Activated T-cell treated with anti-CD3 and anti-CD28 coated beads, Interleukin-2, amount 50 U/mL, for 4 hours (primary cell): Measurements from ENCODE around the gene NDUFAF8. TPM values are rescaled to one million over a fixed set of nuclear protein-coding genes. Genes with fewer than 3 reads are reported as not detected.

Experiments used
- ATAC-seq, 2 donors: fragments of 200-7000 bp; cut with Tn5 transposase; one replicate each; pipeline ENCODE4 v1.10.0; 2021
- DNase-seq: peaks from one replicate; pipeline ENCODE4 v3.0.0-alpha.2; 2020
- H3K27me3 Mint-ChIP-seq: one replicate; pipeline ENCODE4 v1.8.0; 2021; ENCODE audit warnings: low read depth, mixed read lengths
- H3K36me3 Mint-ChIP-seq: one replicate; pipeline ENCODE4 v1.8.0; 2022; ENCODE audit warnings: mixed read lengths; ENCODE audit not compliant: insufficient read depth
- H3K4me1 Mint-ChIP-seq: one replicate; pipeline ENCODE4 v1.8.0; 2021; ENCODE audit warnings: low read depth, mixed read lengths
- H3K4me3 Mint-ChIP-seq: one replicate; pipeline ENCODE4 v1.8.0; 2021; ENCODE audit warnings: mild to moderate bottlenecking, moderate library complexity, mixed read lengths
- H3K9me3 Mint-ChIP-seq: one replicate; pipeline ENCODE4 v1.8.0; 2021; ENCODE audit warnings: mixed read lengths
- total RNA-seq, 3 donors: library from RNA; stranded (reverse); gene quantifications; one replicate each; pipeline ENCODE4 v1.2.1, GENCODE V29; 2021

Gene NDUFAF8
- total RNA-seq, result 100 to 1,000 TPM; 123 to 144 (median 143) TPM

- peaks cover 35% of the 10 kb centered on the region for H3K4me1 Mint-ChIP-seq
- ATAC-seq (peak; percentile 94 to 95), DNase-seq (peak; percentile 91)
- H3K36me3 Mint-ChIP-seq, result peaks cover 6% of the 10 kb centered on the region
- no peaks in the 10 kb centered on the region for H3K27me3 Mint-ChIP-seq
- no peaks in the 10 kb centered on the region for H3K9me3 Mint-ChIP-seq
- peak within 1 kb of the TSS; percentile 95 for H3K4me3 Mint-ChIP-seq
Measured at GRCh38 chr17:81238815-81239713, at the start of gene NDUFAF8, which contains the start of gene TEPSIN. Gene NDUFAF8, plus strand, starts transcription at chr17:81239318. Its CDS starts 46 bp downstream, at chr17:81239364. Gene TEPSIN, minus strand, starts transcription at chr17:81239055. Its CDS starts 22 bp downstream, at chr17:81239033.

GRCh38 chr17:81189670-81190530 is 49.2 kb upstream of the NDUFAF8 start:
- no peaks in the 10 kb centered on the region for H3K36me3 Mint-ChIP-seq
- H3K9me3 Mint-ChIP-seq, result no peaks in the 10 kb centered on the region
- ATAC-seq (no peak), DNase-seq (no peak)
- H3K27me3 Mint-ChIP-seq, result no peaks in the 10 kb centered on the region
- no peak overlapping the region for H3K4me3 Mint-ChIP-seq
- no peaks in the 10 kb centered on the region for H3K4me1 Mint-ChIP-seq

GRCh38 chr17:81190591-81190990 is 48.5 kb upstream of the NDUFAF8 start:
- H3K36me3 Mint-ChIP-seq, result no peaks in the 10 kb centered on the region
- H3K4me1 Mint-ChIP-seq, result no peaks in the 10 kb centered on the region
- no peak for ATAC-seq
- no peaks in the 10 kb centered on the region for H3K27me3 Mint-ChIP-seq
- H3K4me3 Mint-ChIP-seq, result no peak overlapping the region
- H3K9me3 Mint-ChIP-seq, result no peaks in the 10 kb centered on the region
- DNase-seq, result no peak

DNA sequence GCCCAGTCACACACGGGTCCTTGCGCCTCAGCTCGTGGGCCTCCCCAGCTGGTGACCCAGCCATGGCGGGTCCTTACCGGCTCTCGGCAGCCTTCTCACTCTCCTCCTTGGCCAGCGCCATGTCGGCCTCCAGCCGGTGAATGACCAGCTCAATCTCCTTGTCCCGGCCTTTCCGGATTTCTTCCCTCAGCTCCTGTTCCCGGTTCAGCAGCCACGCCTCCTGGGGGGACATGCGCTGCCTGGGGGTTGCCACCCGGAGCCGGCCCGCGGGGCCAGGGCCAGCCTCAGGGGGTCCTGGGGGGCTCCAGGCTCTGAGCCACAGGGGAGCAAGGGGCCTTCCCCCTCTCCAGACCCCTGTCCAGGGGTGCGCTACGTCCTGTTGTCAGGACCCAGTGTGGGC is 48.0 kb upstream of the NDUFAF8 start:
- no peaks in the 10 kb centered on the region for H3K4me1 Mint-ChIP-seq
- ATAC-seq (no peak), DNase-seq (no peak)
- H3K9me3 Mint-ChIP-seq, result no peaks in the 10 kb centered on the region
- H3K4me3 Mint-ChIP-seq, result no peak overlapping the region
- no peaks in the 10 kb centered on the region for H3K27me3 Mint-ChIP-seq
- no peaks in the 10 kb centered on the region for H3K36me3 Mint-ChIP-seq

DNA sequence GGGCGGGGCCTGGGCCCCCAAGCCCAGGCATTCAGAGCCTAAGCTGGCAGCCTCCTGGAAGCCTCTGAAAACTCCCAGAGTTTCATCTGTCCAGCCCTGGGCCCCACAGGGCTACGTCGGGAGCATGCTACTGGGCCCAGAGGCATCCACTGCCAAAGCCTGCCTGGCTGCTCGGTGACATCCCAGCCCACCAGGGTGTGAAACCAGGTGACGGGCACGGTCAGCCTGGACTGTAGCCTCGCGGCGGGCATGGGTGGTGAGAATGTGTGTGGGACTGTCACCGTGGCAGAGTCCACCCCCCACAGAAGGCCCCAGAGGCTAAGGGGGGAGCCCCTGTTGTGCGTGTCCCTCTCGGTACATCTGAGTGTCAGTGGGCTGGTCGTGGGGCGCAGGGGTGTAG is 47.5 kb upstream of the NDUFAF8 start:
- H3K27me3 Mint-ChIP-seq, result no peaks in the 10 kb centered on the region
- no peak overlapping the region for H3K4me3 Mint-ChIP-seq
- no peaks in the 10 kb centered on the region for H3K36me3 Mint-ChIP-seq
- DNase-seq, result no peak
- H3K4me1 Mint-ChIP-seq, result no peaks in the 10 kb centered on the region
- ATAC-seq, result no peak
- no peaks in the 10 kb centered on the region for H3K9me3 Mint-ChIP-seq

DNA sequence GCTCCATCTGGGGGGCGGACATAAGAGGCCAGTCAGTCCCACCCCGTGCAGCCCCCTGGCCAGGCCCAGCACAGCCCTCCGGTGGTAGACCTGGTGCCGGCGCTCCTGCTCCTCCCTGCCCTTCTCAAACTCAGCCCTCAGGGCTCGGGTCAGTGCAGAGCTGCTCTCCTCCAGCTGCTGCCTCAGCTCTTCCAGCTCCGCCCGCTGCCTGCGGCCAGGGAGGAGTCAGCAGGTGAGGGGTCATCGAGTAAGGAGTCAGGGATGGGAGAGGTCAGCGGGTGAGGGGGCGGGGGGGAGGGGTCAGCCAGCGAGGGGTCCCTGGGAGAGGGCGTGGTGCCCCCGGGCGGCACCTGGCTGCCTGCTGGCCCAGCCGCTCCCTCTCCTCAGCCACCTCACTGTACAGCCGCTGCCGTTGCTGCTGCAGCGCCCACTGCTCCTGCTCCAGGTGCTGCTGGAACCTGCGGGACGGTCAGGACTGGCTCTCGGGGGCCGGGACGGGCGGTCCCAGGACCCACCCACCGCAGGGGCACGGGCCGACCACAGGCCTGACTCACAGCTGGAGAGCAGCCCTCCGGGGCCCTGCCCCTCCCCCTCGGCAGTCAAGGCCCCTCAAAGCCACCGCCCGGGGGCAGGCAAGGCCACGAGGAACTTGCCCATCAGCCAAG is 46.6 kb upstream of the NDUFAF8 start:
- ATAC-seq (no peak), DNase-seq (no peak)
- H3K27me3 Mint-ChIP-seq, result no peaks in the 10 kb centered on the region
- no peak overlapping the region for H3K4me3 Mint-ChIP-seq
- no peaks in the 10 kb centered on the region for H3K36me3 Mint-ChIP-seq
- no peaks in the 10 kb centered on the region for H3K4me1 Mint-ChIP-seq
- no peaks in the 10 kb centered on the region for H3K9me3 Mint-ChIP-seq

DNA sequence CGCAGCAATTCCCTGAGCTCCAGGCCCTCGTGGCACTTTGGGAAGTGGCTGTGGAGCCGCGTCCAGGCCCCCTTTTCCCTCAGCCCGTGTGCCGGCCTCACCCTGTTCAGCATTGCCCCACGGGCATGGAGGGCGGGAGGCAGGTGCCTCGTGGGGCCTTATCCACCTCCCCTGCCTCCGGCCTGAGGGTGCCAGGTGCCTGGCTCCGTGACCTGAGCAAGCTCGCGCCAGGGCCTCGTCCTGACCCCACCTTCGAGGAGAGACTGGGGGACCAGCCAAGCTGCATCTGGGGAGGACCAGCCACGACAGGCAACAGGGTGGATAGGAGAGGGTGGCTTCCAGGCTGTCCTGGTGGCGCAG is 46.1 kb upstream of the NDUFAF8 start:
- ATAC-seq, result no peak
- H3K4me3 Mint-ChIP-seq, result no peak overlapping the region
- H3K4me1 Mint-ChIP-seq, result no peaks in the 10 kb centered on the region
- H3K9me3 Mint-ChIP-seq, result no peaks in the 10 kb centered on the region
- peaks cover 2% of the 10 kb centered on the region for H3K36me3 Mint-ChIP-seq
- H3K27me3 Mint-ChIP-seq, result no peaks in the 10 kb centered on the region
- DNase-seq, result no peak

GRCh38 chr17:81193470-81194224 is 45.5 kb upstream of the NDUFAF8 start:
- ATAC-seq (no peak), DNase-seq (no peak)
- H3K9me3 Mint-ChIP-seq, result no peaks in the 10 kb centered on the region
- peaks cover 2% of the 10 kb centered on the region for H3K36me3 Mint-ChIP-seq
- no peaks in the 10 kb centered on the region for H3K4me1 Mint-ChIP-seq
- H3K27me3 Mint-ChIP-seq, result no peaks in the 10 kb centered on the region
- no peak overlapping the region for H3K4me3 Mint-ChIP-seq

GRCh38 chr17:81194225-81194760 is 44.8 kb upstream of the NDUFAF8 start:
- H3K9me3 Mint-ChIP-seq, result no peaks in the 10 kb centered on the region
- DNase-seq (no peak), ATAC-seq (no peak)
- no peaks in the 10 kb centered on the region for H3K4me1 Mint-ChIP-seq
- peaks cover 2% of the 10 kb centered on the region for H3K36me3 Mint-ChIP-seq
- no peak overlapping the region for H3K4me3 Mint-ChIP-seq
- no peaks in the 10 kb centered on the region for H3K27me3 Mint-ChIP-seq

DNA sequence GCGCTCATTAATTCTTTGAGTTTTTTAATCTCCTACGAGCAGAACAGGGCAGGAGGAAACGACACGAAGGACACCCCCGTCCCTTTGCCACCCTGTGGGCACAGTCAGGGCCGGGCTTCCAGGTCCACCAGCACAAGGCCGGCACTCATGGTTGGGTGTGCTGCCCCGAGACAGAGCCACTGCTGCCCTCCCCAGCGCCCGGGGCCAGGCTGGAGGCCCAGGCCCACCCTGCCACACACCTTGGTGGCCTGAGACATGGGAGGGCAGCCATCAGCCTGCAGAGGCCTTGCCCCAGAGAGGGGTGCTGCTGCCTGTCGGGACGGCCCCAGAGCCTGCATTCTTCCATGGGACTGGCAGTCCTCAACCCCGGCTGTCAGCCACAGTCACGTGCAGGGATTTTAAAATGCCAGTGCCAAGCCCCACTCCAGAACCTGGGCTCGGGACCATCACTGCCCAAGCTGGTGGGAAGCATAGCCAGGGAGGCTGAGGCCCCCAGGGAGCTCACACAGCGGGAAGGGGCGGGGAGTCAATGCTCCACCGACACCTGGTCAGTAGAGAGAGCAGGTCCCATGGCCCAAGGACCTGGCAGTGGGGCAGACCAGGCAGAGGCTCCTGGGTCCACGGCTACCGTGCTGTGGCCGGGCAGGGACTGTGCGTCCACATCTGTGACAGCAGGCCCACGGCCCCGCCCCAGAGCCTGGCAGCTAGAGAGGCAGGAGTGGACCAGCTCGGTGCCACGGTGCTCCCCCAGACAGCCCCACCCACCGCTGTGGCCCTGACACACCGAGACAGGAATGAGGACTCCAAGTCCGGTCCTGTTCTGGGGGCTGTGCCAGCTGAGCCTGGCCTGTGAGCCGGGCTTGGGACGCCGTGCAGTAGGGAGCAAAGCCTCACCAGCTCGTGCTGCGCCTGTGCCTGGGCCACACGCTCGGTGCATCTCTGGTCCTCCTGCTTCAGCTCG is 43.9 kb upstream of the NDUFAF8 start:
- Mint-ChIP-seq H3K4me1 (no peaks in the 10 kb centered on the region), H3K36me3 (peaks cover 2% of the 10 kb centered on the region), H3K4me3 (no peak overlapping the region), H3K27me3 (no peaks in the 10 kb centered on the region), H3K9me3 (no peaks in the 10 kb centered on the region)
- ATAC-seq (no peak), DNase-seq (no peak)

DNA sequence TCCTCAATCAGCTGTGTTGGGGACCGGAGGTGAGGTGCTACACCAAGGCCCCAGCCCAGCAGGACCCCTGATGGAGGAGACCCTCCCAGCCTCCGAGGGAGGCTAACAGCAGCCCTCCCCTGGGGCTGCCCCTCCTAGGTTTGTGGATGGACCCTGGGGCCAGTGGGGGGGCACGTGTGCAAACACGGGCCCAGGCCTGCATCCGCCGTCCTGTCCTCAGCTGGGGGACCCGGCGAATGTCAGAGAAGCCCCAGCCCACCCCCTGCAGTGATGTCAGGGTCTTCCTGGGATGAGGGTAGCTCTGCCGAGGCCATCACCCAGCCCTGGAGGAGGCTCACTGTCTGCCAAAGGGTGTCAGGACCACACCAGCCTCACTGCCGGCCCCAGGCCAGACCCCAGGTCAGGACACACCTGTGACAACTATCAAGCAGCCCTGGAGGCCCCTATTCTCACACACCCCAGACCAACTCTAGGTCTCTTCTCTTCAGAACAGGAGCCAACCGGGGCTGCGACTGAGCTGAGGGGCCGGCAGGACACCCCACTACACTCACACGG is 43.1 kb upstream of the NDUFAF8 start:
- no peaks in the 10 kb centered on the region for H3K4me1 Mint-ChIP-seq
- ATAC-seq (no peak), DNase-seq (no peak)
- no peaks in the 10 kb centered on the region for H3K9me3 Mint-ChIP-seq
- H3K4me3 Mint-ChIP-seq, result no peak overlapping the region
- peaks cover 2% of the 10 kb centered on the region for H3K36me3 Mint-ChIP-seq
- H3K27me3 Mint-ChIP-seq, result no peaks in the 10 kb centered on the region

DNA sequence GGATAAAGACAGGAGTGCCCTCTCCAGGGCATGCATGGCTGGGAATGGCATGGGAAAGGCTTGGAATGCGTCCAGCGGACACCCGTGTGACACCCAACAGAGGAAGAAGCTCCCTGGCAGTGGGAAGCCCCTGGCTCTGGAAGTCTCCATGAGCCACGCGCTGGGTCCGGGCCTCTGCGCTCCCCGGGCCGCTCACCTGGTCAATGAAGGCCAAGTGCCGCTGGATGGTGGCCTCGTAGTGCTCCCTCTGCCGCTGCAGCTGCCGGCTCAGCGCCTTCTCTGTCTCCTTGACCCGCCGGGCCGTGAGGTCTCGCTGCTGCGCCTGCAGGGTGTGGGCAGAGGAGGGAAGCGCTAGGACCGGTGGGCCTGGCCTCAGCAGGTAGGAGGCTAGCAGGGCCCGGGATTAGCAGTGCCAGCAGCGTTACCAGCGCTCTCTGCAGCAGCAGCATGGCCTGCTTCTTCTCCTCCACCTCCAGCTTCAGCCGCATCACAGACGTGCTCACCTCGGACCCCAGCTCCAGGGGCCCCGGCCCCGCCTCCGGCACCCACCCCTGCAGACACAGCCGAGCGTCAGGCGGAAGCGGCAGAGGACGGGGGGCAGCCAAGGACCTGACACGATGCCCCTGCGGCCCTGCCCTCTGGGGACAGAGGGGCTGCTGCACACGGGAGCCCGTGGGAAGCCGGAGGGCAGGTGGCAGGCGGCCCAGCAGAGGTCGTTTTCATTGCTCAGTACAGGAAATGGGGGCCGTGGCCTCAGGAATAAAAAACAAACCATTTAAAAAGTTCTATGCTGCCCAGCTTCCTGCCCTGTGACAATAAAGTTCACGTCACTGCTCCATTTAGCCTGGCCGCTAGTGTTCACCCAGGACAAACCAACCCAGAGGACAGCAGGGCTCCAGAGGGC is 42.4 kb upstream of the NDUFAF8 start:
- no peaks in the 10 kb centered on the region for H3K4me1 Mint-ChIP-seq
- ATAC-seq (no peak), DNase-seq (no peak)
- H3K36me3 Mint-ChIP-seq, result peaks cover 2% of the 10 kb centered on the region
- H3K27me3 Mint-ChIP-seq, result no peaks in the 10 kb centered on the region
- no peaks in the 10 kb centered on the region for H3K9me3 Mint-ChIP-seq
- H3K4me3 Mint-ChIP-seq, result no peak overlapping the region
